Astrocyte (in vitro differentiated cells and primary cell): ENCODE measurements around the gene SETD7. TPM values are rescaled to one million over a fixed set of nuclear protein-coding genes. Genes with fewer than 3 reads are reported as not detected.
A peak's percentile ranks its signal among the peaks of the same experiment; 100 is the strongest.

Source experiments
- DNase-seq: peaks from one replicate; pipeline ENCODE4 v3.0.0-alpha.2; 2010; ENCODE audit warnings: low read depth
- FAIRE-seq: peaks from 2 replicates; lab custom pipeline; 2011; peaks lifted over from hg19 to GRCh38; lab: Jason Lieb, UNC
- H2AFZ ChIP-seq: 2 replicates; pipeline ENCODE4 v1.6.0; 2012; ENCODE audit warnings: low read depth, low read length, inconsistent platforms
- H3K27ac ChIP-seq: 2 replicates; pipeline ENCODE4 v1.5.1; 2011; ENCODE audit warnings: low read depth, low read length, inconsistent platforms
- H3K27me3 ChIP-seq: 2 replicates; pipeline ENCODE4 v1.6.0; 2011; ENCODE audit warnings: low read length, inconsistent platforms; ENCODE audit not compliant: insufficient read depth
- H3K36me3 ChIP-seq: 2 replicates; pipeline ENCODE4 v1.5.1; 2011; ENCODE audit warnings: low read length, inconsistent platforms; ENCODE audit not compliant: insufficient read depth
- H3K4me1 ChIP-seq: 2 replicates; pipeline ENCODE4 v1.5.1; 2011; ENCODE audit warnings: low read length, inconsistent platforms; ENCODE audit not compliant: insufficient read depth
- H3K4me2 ChIP-seq: 2 replicates; pipeline ENCODE4 v1.6.0; 2012; ENCODE audit warnings: low read length, inconsistent platforms
- H3K4me3 ChIP-seq: 2 replicates; pipeline ENCODE4 v1.5.1; 2011; ENCODE audit warnings: low read depth, mild to moderate bottlenecking, low read length, inconsistent platforms; ENCODE audit not compliant: insufficient read depth
- H3K79me2 ChIP-seq: 2 replicates; pipeline ENCODE4 v1.6.0; 2012; ENCODE audit warnings: mild to moderate bottlenecking, low read length, inconsistent platforms; ENCODE audit not compliant: insufficient read depth
- H3K9ac ChIP-seq: 2 replicates; pipeline ENCODE4 v1.6.0; 2012; ENCODE audit warnings: mild to moderate bottlenecking, low read length, inconsistent platforms
- H3K9me3 ChIP-seq: 2 replicates; pipeline ENCODE4 v1.5.1; 2012; ENCODE audit warnings: low read depth, mild to moderate bottlenecking, low read length, inconsistent platforms; ENCODE audit not compliant: insufficient read depth
- H4K20me1 ChIP-seq: 2 replicates; pipeline ENCODE4 v1.6.0; 2012; ENCODE audit warnings: low read length, inconsistent platforms; ENCODE audit not compliant: insufficient read depth
- H3K27ac Mint-ChIP-seq: one replicate; pipeline ENCODE4 v1.8.0; 2021; ENCODE audit warnings: mild to moderate bottlenecking, mixed read lengths; ENCODE audit not compliant: unreplicated experiment
- H3K27me3 Mint-ChIP-seq: one replicate; pipeline ENCODE4 v1.8.0; 2021; ENCODE audit warnings: low read depth, mixed read lengths; ENCODE audit not compliant: unreplicated experiment
- H3K36me3 Mint-ChIP-seq: one replicate; pipeline ENCODE4 v1.8.0; 2021; ENCODE audit warnings: low read depth, mixed read lengths; ENCODE audit not compliant: unreplicated experiment
- H3K4me1 Mint-ChIP-seq: one replicate; pipeline ENCODE4 v1.8.0; 2021; ENCODE audit warnings: low read depth, mixed read lengths; ENCODE audit not compliant: unreplicated experiment
- H3K4me3 Mint-ChIP-seq: one replicate; pipeline ENCODE4 v1.8.0; 2021; ENCODE audit warnings: mild to moderate bottlenecking, moderate library complexity, mixed read lengths; ENCODE audit not compliant: unreplicated experiment
- H3K9me3 Mint-ChIP-seq: one replicate; pipeline ENCODE4 v1.8.0; 2021; ENCODE audit warnings: mild to moderate bottlenecking, mixed read lengths; ENCODE audit not compliant: unreplicated experiment
- EZH2 ChIP-seq: IDR thresholded peaks from 2 replicates; pipeline ENCODE4 v1.6.1; 2012; ENCODE audit warnings: mild to moderate bottlenecking, low read length, inconsistent platforms; ENCODE audit not compliant: insufficient read depth
- total RNA-seq: library from RNA; stranded (reverse); gene quantifications from 2 replicates; pipeline ENCODE4 v1.2.1, GENCODE V29; 2021
- TF ChIP-seq, protein P1 (sequence below): IDR thresholded peaks from 2 replicates; pipeline ENCODE4 v1.5.1; 2011; ENCODE audit warnings: low read depth, mild to moderate bottlenecking, inconsistent platforms, low read length, moderate library complexity; ENCODE audit not compliant: insufficient read depth

Gene SETD7
- total RNA-seq, 1 donor from 2014 or later, result 55.0 TPM

DNA sequence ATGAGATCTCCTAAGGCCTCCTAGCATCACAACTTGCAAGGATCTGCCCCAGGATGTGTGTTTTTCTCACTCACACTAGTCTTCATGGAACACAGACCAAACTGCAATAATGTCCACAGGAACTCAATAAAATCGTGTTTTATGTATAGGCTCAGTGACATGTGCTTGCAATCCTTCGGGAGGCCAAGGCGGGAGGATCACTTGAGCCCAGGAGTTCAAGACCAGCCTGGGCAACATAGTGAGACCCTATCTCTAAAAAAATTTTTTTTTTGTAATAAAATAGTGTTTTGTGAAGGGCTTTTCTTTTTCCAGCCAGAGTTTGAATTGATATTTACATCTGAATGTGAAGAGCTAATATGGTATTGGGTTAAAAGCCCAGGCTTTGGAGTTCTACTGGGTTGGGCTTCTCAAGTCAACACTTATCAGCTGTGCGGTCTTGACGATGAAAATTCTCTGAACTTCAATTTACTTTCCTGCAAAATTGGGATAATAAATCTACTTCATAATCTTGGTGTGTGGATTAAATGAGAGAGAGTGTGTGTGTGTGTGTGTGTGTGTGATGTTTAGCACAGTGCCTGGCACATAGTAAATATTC is 38.7 kb upstream of the SETD7 start:
- DNase-seq (no peak), FAIRE-seq (no peak)
- H3K36me3 ChIP-seq, result no peaks in the 10 kb centered on the region
- no peak overlapping the region for H3K4me3 ChIP-seq
- no peaks in the 10 kb centered on the region for H3K36me3 Mint-ChIP-seq
- H4K20me1 ChIP-seq, result no peaks in the 10 kb centered on the region
- H3K4me1 Mint-ChIP-seq, result peaks cover 27% of the 10 kb centered on the region
- H3K27me3 Mint-ChIP-seq, result no peaks in the 10 kb centered on the region
- no peak overlapping the region for H3K27ac Mint-ChIP-seq
- no peak overlapping the region for H2AFZ ChIP-seq
- H3K27me3 ChIP-seq, result no peaks in the 10 kb centered on the region
- peaks cover 3% of the 10 kb centered on the region for H3K9me3 ChIP-seq
- H3K27ac ChIP-seq, result no peak overlapping the region
- H3K4me1 ChIP-seq, result peaks cover 15% of the 10 kb centered on the region
- H3K9me3 Mint-ChIP-seq, result peaks cover 5% of the 10 kb centered on the region
- no peak overlapping the region for H3K9ac ChIP-seq
- H3K4me3 Mint-ChIP-seq, result no peak overlapping the region
- H3K79me2 ChIP-seq, result no peaks in the 10 kb centered on the region
- no peak overlapping the region for H3K4me2 ChIP-seq
- TF ChIP-seq, protein P1, sequence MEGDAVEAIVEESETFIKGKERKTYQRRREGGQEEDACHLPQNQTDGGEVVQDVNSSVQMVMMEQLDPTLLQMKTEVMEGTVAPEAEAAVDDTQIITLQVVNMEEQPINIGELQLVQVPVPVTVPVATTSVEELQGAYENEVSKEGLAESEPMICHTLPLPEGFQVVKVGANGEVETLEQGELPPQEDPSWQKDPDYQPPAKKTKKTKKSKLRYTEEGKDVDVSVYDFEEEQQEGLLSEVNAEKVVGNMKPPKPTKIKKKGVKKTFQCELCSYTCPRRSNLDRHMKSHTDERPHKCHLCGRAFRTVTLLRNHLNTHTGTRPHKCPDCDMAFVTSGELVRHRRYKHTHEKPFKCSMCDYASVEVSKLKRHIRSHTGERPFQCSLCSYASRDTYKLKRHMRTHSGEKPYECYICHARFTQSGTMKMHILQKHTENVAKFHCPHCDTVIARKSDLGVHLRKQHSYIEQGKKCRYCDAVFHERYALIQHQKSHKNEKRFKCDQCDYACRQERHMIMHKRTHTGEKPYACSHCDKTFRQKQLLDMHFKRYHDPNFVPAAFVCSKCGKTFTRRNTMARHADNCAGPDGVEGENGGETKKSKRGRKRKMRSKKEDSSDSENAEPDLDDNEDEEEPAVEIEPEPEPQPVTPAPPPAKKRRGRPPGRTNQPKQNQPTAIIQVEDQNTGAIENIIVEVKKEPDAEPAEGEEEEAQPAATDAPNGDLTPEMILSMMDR, result no peak
- TF ChIP-seq EZH2, result no peak

DNA sequence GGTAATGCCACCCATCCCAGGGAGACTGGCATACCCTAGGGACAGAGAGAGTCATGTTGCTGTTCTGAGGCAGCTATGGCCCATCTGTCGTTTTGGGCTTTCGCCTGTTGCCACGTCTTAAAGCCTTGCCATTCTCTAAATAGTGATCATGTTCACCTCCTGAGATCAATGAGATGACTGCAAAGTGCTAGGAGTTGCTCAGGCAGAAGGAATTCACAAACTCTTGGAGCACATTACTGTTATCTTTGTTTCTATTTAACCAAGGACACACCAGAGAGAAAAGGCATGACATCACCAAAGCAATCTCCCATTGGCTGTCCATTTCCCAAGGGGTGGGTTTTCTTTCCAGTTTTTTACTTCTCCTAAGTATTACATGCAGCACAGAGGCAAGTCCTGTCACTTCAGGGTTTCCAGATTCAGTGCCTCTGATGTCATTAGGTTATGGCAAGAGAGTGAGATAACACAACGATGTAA is 37.1 kb upstream of the SETD7 start:
- DNase-seq (peak; percentile 91), FAIRE-seq (peak; percentile 86)
- Histone ChIP-seq H3K4me3 (no peak overlapping the region), H3K4me1 (peaks cover 15% of the 10 kb centered on the region), H3K9ac (peak overlapping the region; percentile 44), H3K36me3 (no peaks in the 10 kb centered on the region), H3K79me2 (no peaks in the 10 kb centered on the region), H4K20me1 (no peaks in the 10 kb centered on the region), H2AFZ (peak overlapping the region; percentile 6), H3K4me2 (peak overlapping the region; percentile 56), H3K9me3 (no peaks in the 10 kb centered on the region), H3K27ac (peak overlapping the region; percentile 52), H3K27me3 (no peaks in the 10 kb centered on the region)
- Mint-ChIP-seq H3K27me3 (no peaks in the 10 kb centered on the region), H3K27ac (peak overlapping the region; percentile 86), H3K4me1 (peaks cover 26% of the 10 kb centered on the region), H3K9me3 (peaks cover 3% of the 10 kb centered on the region), H3K36me3 (no peaks in the 10 kb centered on the region), H3K4me3 (no peak overlapping the region)
- TF ChIP-seq, protein P1, result no peak
- TF ChIP-seq EZH2, result no peak

DNA sequence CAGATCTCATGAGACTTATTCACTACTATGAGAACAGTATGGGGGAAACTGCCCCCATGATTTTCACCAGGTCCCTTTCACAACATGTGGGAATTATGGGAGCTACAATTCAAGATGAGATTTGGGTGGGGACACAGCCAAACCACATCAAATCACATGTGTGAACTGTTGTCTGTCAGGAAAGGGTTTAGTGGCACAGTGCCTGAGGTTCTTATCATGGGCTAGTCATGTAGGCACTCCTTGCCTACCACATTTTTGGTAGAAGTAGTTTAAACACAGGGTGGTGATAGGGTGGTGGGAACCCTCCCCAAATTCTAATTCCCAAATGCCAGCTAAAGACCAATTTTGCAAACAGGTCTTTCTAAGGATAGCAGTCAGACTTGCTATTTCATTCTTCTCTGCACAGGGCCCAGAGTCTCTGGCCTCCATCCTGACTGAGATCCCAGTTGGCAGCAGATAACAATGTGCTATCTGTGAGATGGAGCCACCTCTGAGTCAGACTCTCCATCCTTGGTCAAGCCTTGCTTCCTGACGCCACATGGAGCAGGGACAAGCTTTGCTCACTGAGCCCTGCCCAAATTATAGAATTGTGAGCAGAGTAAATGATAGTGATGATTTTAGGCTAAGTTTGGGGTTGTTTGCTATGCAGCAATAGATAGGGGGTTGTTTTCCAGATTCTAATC is 33.5 kb upstream of the SETD7 start:
- H3K9ac ChIP-seq, result no peak overlapping the region
- no peaks in the 10 kb centered on the region for H3K79me2 ChIP-seq
- H3K27me3 ChIP-seq, result no peaks in the 10 kb centered on the region
- H3K4me3 ChIP-seq, result no peak overlapping the region
- no peak overlapping the region for H3K27ac ChIP-seq
- H3K4me1 Mint-ChIP-seq, result peaks cover 5% of the 10 kb centered on the region
- H3K4me2 ChIP-seq, result no peak overlapping the region
- peak; percentile 24 for DNase-seq
- H3K9me3 ChIP-seq, result no peaks in the 10 kb centered on the region
- peaks cover 3% of the 10 kb centered on the region for H3K9me3 Mint-ChIP-seq
- no peak overlapping the region for H2AFZ ChIP-seq
- H3K36me3 Mint-ChIP-seq, result no peaks in the 10 kb centered on the region
- FAIRE-seq, result no peak
- H3K36me3 ChIP-seq, result no peaks in the 10 kb centered on the region
- no peaks in the 10 kb centered on the region for H4K20me1 ChIP-seq
- TF ChIP-seq EZH2, result no peak
- TF ChIP-seq, protein P1, result no peak
- no peak overlapping the region for H3K4me3 Mint-ChIP-seq
- H3K27ac Mint-ChIP-seq, result no peak overlapping the region
- peaks cover 5% of the 10 kb centered on the region for H3K4me1 ChIP-seq
- H3K27me3 Mint-ChIP-seq, result peaks cover 7% of the 10 kb centered on the region
